GM12872 (cell line): ENCODE measurements around the gene DNAH17.

ENCODE experiments used
- CTCF ChIP-seq: IDR thresholded peaks from 3 replicates; pipeline ENCODE4 v1.5.1; 2011; ENCODE audit warnings: low read depth, mild to moderate bottlenecking, low read length, moderate library complexity; ENCODE audit not compliant: insufficient read depth

DNAH17 gene

GRCh38 chr17:78397681-78398101, 179.5 kb downstream of the DNAH17 start:
- TF ChIP-seq CTCF: no peak

DNA sequence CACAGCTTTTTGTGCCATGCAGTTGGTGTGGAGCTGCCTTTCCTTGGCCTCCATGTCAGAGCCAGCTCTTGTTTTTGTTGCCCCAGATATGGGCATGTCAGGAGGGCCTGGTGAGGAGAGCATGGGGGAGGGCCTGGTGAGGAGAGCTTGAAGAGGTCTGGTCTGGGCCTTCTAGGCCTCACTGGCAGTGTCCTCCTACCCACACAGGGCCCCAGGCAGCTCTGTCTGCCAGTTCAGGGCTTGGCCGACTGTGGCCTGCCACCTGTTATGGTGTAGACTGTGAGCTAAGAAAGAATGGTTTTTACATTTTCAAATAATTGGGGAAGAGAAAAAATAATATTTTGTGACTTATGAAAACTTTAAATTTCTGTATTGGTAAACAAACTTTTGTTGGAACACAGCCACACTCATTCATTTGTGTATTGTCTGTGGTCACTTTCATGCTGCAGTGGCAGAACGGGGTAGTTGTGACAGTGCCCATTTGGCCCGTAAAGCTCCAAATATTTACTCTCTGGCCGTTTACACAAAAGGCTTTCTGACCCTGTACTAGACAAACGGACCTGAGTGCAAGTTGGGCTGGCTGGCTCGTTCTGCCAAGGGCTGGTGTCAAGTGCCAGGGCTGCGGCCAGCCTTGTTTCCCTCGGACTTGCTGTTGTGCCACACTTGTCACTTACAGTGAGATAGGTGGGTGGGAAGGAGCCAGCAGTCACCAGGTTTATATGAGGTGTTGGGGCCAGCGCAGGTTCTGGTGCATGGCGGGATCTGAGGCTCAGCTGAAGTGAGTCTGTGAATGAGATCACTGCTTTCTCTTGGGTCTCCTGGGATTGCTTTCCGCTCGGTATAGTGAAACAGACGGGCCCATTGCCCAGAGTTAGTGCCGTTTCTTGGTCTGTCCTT, 180.5 kb downstream of the DNAH17 start:
- no peak for TF ChIP-seq CTCF

DNA sequence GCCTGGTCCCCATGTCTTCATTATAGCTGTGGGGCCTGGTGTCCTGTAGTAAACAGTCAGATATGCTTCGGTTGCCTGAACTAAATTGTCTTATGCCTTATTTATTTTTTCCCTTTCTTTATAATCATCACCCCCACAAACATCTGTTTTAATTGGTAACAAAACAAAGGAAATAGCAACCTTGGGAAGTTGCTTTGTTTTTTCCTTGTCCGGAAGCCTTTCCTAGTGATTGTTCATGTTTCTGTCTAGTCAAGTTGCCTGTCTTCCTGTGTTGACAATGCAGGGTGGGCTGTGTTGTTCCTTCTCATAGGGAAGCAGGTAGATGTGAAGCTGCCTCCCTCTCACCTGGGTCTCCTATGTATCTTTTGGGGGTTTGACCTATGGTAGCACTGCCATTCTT, 182.0 kb downstream of the DNAH17 start:
- TF ChIP-seq CTCF: no peak

DNA sequence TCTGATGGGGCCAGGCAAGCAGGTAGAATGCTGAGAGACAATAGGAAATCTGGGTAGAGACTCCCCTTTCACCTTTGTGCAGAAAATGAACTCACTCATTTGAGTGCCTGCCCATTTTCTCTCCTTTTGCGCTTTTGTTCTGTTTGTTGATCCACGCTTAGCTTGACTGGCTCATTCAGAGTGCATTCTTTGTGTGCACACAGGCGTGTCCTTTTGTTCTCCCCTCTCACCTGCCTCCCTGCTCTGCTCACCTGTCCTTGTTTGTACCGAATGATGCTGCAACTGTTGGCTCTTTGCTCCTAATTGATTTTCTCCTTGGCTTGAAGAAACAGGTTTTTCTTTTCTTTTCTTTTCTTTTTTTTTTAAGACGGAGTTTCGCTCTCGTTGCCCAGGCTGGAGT, 183.0 kb downstream of the DNAH17 start:
- no peak for TF ChIP-seq CTCF

- no peak for TF ChIP-seq CTCF
Measured at GRCh38 chr17:78393575-78393974, 183.6 kb downstream of the DNAH17 start.

- no peak for TF ChIP-seq CTCF
Measured at GRCh38 chr17:78392295-78392694, 184.9 kb downstream of the DNAH17 start.

- no peak for TF ChIP-seq CTCF
Measured at GRCh38 chr17:78391843-78392242, 185.4 kb downstream of the DNAH17 start.

- TF ChIP-seq CTCF: no peak
Measured at GRCh38 chr17:78391051-78391431, 186.2 kb downstream of the DNAH17 start.
